Nephron (organoid): ENCODE measurements around the gene PAPPA2.

ENCODE experiments used
- H3K27ac Mint-ChIP-seq, 3 experiments: 2 replicates each; pipeline ENCODE4 v1.8.0; 2020; ENCODE audit warnings: mixed read lengths in 3 of 3, mild to moderate bottlenecking in 2 of 3, moderate library complexity in 1 of 3
- H3K27me3 Mint-ChIP-seq: 2 replicates; pipeline ENCODE4 v1.8.0; 2021; ENCODE audit warnings: low read depth, mild to moderate bottlenecking, moderate library complexity, mixed read lengths
- H3K36me3 Mint-ChIP-seq: 2 replicates; pipeline ENCODE4 v1.8.0; 2020; ENCODE audit warnings: low read depth, mixed read lengths
- H3K4me1 Mint-ChIP-seq: 2 replicates; pipeline ENCODE4 v1.8.0; 2020; ENCODE audit warnings: mixed read lengths
- H3K4me3 Mint-ChIP-seq, 3 experiments: 2 replicates each; pipeline ENCODE4 v1.8.0; 2020; ENCODE audit warnings: mild to moderate bottlenecking in 3 of 3, mixed read lengths in 3 of 3, moderate library complexity in 2 of 3
- H3K9me3 Mint-ChIP-seq: 2 replicates; pipeline ENCODE4 v1.8.0; 2020; ENCODE audit warnings: mixed read lengths
- CTCF ChIP-seq, 3 experiments: fragments of 200-600 bp; sonication (generic); IDR thresholded peaks; one replicate each; pipeline ENCODE4 v1.5.0; 2021; ENCODE audit warnings: antibody characterized with exemption in 3 of 3; ENCODE audit not compliant: unreplicated experiment in 3 of 3

PAPPA2 gene

GRCh38 chr1:176576670-176577069, 113.7 kb downstream of the PAPPA2 start:
- no peak for TF ChIP-seq CTCF (IDR thresholded peaks at IDR 0.05; ENCODE audit: unreplicated experiment in 3 of 3)

GRCh38 chr1:176577646-176578197, 114.7 kb downstream of the PAPPA2 start:
- H3K9me3 Mint-ChIP-seq = no peaks in the 10 kb centered on the region

More at GRCh38 chr1:176576670-176577069, 113.7 kb downstream of the PAPPA2 start:
- H3K4me3 Mint-ChIP-seq = no peak overlapping the region
- peaks cover 16% of the 10 kb centered on the region for H3K4me1 Mint-ChIP-seq
- peaks cover 3% of the 10 kb centered on the region for H3K27me3 Mint-ChIP-seq
- no peaks in the 10 kb centered on the region for H3K9me3 Mint-ChIP-seq
- no peaks in the 10 kb centered on the region for H3K36me3 Mint-ChIP-seq
- H3K27ac Mint-ChIP-seq = no peak overlapping the region

GRCh38 chr1:176579087-176579486, 116.1 kb downstream of the PAPPA2 start:
- Mint-ChIP-seq H3K9me3 (peaks cover under 1% of the 10 kb centered on the region), H3K4me3 (no peak overlapping the region), H3K27me3 (no peaks in the 10 kb centered on the region), H3K36me3 (no peaks in the 10 kb centered on the region), H3K4me1 (peaks cover 16% of the 10 kb centered on the region), H3K27ac (no peak overlapping the region)
- TF ChIP-seq CTCF (IDR thresholded peaks at IDR 0.05; ENCODE audit: unreplicated experiment in 3 of 3) = no peak

More at GRCh38 chr1:176577646-176578197, 114.7 kb downstream of the PAPPA2 start:
- Mint-ChIP-seq H3K4me3 (no peak overlapping the region), H3K27ac (peak overlapping the region in 2 of 3 experiments; percentile 0 to 52), H3K36me3 (no peaks in the 10 kb centered on the region), H3K4me1 (peaks cover 16% of the 10 kb centered on the region), H3K27me3 (peaks cover 3% of the 10 kb centered on the region)
- TF ChIP-seq CTCF (IDR thresholded peaks at IDR 0.05; ENCODE audit: unreplicated experiment in 3 of 3) = no peak

DNA sequence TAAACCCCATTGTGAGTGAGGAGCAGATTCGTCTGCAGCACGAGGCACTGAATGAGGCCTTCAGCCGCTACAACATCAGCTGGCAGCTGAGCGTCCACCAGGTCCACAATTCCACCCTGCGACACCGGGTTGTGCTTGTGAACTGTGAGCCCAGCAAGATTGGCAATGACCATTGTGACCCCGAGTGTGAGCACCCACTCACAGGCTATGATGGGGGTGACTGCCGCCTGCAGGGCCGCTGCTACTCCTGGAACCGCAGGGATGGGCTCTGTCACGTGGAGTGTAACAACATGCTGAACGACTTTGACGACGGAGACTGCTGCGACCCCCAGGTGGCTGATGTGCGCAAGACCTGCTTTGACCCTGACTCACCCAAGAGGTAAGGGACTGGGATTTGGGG, 132.2 kb downstream of the PAPPA2 start:
- peaks cover 2% of the 10 kb centered on the region for H3K4me1 Mint-ChIP-seq
- TF ChIP-seq CTCF (IDR thresholded peaks at IDR 0.05; ENCODE audit: unreplicated experiment in 3 of 3) = no peak
- no peaks in the 10 kb centered on the region for H3K36me3 Mint-ChIP-seq
- no peak overlapping the region for H3K27ac Mint-ChIP-seq
- H3K27me3 Mint-ChIP-seq = no peaks in the 10 kb centered on the region
- no peak overlapping the region for H3K4me3 Mint-ChIP-seq
- no peaks in the 10 kb centered on the region for H3K9me3 Mint-ChIP-seq

- no peaks in the 10 kb centered on the region for H3K36me3 Mint-ChIP-seq
- H3K4me1 Mint-ChIP-seq = peaks cover 24% of the 10 kb centered on the region
- H3K27me3 Mint-ChIP-seq = no peaks in the 10 kb centered on the region
- peak overlapping the region in 2 of 3 experiments; percentile 29 to 86 for H3K27ac Mint-ChIP-seq
- peaks cover 4% of the 10 kb centered on the region for H3K9me3 Mint-ChIP-seq
- H3K4me3 Mint-ChIP-seq = no peak overlapping the region
- no peak for TF ChIP-seq CTCF (IDR thresholded peaks at IDR 0.05; ENCODE audit: unreplicated experiment in 3 of 3)
These were observed 138.4 kb downstream of the PAPPA2 start for GRCh38 chr1:176601348-176601747.

- peak overlapping the region; percentile 84 to 86 (median 85) for H3K27ac Mint-ChIP-seq
- H3K36me3 Mint-ChIP-seq = no peaks in the 10 kb centered on the region
- H3K4me3 Mint-ChIP-seq = peak overlapping the region in 1 of 3 experiments; percentile 0
- H3K4me1 Mint-ChIP-seq = peaks cover 24% of the 10 kb centered on the region
- no peak for TF ChIP-seq CTCF (IDR thresholded peaks at IDR 0.05; ENCODE audit: unreplicated experiment in 3 of 3)
- H3K9me3 Mint-ChIP-seq = peaks cover 4% of the 10 kb centered on the region
- H3K27me3 Mint-ChIP-seq = no peaks in the 10 kb centered on the region
These were observed 139.5 kb downstream of the PAPPA2 start for GRCh38 chr1:176602388-176603004.
